Measurements from ENCODE around the gene SLC5A6.
A peak's percentile ranks its signal among the peaks of the same experiment; 100 is the strongest.

Gene SLC5A6

DNA sequence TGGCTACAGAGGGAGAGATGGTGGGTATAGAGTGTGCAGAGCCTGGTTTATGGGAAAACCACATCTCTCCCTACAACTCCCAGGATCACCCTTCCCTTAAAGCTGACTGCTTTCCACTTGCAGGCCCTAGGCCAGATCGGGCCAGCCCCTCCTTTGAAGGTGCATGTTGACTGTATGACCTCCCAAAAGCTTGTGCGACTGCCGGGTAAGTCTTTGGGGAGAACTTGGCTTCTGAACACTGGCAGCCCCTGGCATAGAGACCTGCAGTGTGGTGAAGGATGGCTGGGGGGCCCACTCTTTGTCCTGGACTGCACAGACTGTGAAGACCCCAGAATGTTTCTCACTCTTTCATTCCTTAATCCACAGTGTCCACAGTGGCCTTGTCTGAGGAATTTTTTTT lies 24.6 kb upstream of the SLC5A6 start:
- no peak for DNase-seq (ENCODE audit: low spot score)

DNA sequence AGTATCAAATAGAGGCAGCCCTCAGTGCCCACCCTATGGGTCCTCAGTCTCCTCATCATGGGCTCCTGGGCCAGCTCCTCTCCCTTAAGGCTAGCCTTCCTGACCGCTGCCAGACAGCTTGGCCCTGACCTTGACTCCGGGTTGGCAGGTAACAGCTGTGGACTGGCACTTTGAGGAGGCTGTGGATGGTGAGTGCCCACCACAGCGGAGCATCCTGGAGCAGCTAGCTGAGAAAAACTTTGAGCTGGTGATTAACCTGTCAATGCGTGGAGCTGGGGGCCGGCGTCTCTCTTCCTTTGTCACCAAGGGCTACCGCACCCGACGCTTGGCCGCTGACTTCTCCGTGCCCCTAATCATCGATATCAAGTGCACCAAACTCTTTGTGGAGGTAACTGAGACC lies 24.1 kb upstream of the SLC5A6 start:
- DNase-seq (ENCODE audit: low spot score), result no peak

DNA sequence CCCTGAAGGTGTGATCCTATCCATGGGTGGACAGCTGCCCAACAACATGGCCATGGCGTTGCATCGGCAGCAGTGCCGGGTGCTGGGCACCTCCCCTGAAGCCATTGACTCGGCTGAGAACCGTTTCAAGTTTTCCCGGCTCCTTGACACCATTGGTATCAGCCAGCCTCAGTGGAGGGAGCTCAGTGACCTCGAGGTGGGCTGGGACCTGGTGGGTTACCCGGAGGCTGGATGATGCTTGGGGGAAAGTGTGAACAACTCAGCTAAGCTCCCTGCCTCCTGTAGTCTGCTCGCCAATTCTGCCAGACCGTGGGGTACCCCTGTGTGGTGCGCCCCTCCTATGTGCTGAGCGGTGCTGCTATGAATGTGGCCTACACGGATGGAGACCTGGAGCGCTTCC lies 21.3 kb upstream of the SLC5A6 start:
- DNase-seq (ENCODE audit: low spot score), result no peak

DNA sequence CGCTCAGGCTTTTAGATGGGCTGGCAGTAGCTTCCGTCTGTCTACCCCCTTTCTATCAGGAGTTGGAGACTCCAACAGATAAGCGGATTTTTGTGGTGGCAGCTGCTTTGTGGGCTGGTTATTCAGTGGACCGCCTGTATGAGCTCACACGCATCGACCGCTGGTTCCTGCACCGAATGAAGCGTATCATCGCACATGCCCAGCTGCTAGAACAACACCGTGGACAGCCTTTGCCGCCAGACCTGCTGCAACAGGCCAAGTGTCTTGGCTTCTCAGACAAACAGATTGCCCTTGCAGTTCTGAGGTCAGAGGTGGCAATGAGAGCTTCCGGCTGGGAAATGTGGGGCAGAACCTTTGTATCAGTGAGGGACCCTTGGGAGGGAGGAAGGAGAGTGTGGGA lies 19.9 kb upstream of the SLC5A6 start:
- DNase-seq (ENCODE audit: low spot score), result no peak

DNA sequence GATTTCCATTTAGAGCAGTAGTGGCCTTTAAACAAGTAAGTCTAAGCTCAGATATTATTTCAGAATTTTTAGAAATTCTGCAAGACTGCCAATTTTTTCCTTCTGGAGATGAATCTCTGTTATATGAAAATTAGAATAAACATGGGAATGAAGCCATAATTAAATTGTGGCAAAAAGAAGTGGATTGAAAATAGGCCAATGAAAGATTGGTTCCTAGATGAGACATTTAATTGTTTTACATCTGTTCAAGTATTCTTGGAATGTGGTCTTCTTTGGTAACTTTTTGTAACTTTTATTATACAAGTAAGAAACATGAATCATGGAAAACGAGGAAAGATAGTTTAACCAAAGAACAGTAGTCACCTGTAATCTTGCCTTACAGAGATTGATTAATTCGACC lies 15.4 kb upstream of the SLC5A6 start:
- DNase-seq (ENCODE audit: low spot score), result no peak

DNA sequence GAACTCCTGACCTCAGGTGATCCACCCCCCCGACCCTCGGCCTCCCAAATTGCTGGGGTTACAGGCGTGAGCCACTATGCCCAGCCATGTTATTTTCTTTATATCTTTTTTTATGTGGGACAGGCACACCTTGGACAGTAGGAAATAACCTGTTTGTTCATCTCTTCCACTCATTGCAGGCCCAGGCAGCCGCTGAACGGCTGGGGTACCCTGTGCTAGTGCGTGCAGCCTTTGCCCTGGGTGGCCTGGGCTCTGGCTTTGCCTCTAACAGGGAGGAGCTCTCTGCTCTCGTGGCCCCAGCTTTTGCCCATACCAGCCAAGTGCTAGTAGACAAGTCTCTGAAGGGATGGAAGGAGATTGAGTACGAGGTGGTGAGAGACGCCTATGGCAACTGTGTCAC lies 13.5 kb upstream of the SLC5A6 start:
- no peak for DNase-seq (ENCODE audit: low spot score)

DNA sequence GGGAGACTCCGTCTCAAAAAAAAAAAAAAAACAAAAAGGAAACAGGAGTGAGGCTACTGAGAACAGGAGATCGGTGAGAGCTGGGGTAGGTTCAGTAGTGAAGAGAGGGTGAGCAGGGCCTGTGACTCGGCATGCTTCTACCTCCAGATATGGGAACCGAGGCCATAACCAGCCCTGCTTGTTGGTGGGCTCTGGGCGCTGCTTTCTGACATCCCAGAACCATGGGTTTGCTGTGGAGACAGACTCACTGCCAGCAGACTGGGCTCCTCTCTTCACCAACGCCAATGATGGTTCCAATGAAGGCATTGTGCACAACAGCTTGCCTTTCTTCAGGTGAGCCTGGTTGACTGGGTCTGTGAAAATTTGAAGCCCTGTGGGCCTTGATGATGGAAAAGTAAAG lies 11.3 kb upstream of the SLC5A6 start:
- no peak for DNase-seq (ENCODE audit: low spot score)

DNA sequence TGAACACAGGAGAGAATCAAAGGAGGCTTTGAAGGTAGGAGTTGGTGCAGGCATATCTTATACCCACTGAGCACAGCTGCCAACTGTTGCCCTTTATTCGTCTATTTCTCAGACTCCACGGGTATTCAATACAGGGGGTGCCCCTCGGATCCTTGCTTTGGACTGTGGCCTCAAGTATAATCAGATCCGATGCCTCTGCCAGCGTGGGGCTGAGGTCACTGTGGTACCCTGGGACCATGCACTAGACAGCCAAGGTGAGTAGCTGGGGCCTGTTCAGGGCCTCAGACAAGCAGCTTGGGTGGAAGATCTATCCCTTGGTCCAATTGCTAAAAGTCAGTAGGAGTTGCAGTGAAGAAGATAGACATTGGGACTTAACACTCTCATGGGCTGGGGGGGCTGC lies 10.3 kb upstream of the SLC5A6 start:
- no peak for DNase-seq (ENCODE audit: low spot score)

DNA sequence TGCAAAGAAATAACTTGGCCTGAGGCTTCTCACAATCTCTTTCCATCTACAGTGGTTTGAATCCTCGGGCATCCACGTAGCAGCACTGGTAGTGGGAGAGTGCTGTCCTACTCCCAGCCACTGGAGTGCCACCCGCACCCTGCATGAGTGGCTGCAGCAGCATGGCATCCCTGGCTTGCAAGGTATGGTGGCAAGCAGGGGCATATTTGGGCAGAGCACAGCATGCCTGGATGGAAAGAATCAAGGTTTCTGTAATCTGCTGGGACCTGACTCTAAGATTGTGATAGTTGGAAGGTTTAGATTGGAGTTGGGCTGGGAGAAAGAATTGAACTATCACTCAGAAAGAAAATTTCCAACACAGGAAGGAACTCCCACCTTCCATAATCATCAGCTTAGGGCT lies 9.1 kb upstream of the SLC5A6 start:
- no peak for DNase-seq (ENCODE audit: low spot score)

DNA sequence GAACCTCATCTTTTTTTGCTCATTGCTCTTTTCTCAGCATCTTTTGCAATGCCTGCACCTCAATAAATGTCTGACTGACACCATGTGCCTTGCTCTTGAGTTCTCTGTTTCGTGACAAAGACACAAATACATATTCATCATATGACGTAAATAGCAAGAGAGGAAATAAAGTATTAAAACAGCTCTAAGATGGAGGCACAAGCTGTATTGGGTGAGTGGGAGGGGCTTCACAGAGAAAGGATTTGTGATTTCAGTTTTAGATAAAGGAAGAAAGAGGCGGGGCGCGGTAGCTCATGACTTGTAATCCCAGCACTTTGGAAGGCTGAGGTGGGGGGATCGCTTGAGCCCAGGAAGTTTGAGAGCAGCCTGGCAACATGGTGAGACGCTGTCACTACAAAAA lies 8.0 kb upstream of the SLC5A6 start:
- DNase-seq (ENCODE audit: low spot score), result no peak

DNA sequence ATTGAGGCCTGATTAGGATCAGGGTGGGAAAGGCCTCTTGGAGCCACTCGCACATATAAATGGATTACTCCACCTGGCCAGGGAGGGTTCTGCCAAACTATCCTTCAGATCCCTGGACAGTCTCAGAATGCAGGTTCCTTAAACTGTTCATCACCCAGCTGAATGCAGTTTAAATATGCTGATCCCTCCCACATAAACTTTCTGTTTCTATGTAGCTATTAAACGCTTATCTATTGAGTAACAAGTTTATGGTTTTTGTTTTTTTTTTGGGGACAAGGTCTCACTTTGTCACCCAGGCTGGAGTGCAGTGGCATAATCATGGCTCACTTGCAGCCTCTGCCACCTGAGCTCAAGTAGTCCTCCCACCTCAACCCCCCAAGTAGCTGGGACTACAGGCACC lies 7.0 kb upstream of the SLC5A6 start:
- no peak for DNase-seq (ENCODE audit: low spot score)

DNA sequence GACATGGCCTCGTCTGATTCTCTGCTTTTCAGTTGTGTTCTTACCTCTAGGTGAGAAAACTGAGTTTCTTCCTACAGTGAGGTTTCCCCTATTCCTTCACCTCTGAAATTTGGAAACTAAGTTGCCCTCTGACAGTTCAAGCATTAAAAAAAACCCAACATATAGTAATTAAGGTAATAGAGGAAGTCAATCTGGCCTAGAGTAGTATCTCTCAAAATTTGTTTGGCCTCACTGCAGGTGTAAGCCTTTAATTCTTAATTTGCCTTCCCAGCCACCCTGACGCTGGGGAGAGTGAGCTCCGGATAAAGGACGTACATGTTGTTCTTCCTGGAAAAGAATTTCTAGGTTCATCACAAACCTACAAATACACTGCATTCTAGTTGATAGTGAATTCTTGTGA lies 6.5 kb upstream of the SLC5A6 start:
- no peak for DNase-seq (ENCODE audit: low spot score)

DNA sequence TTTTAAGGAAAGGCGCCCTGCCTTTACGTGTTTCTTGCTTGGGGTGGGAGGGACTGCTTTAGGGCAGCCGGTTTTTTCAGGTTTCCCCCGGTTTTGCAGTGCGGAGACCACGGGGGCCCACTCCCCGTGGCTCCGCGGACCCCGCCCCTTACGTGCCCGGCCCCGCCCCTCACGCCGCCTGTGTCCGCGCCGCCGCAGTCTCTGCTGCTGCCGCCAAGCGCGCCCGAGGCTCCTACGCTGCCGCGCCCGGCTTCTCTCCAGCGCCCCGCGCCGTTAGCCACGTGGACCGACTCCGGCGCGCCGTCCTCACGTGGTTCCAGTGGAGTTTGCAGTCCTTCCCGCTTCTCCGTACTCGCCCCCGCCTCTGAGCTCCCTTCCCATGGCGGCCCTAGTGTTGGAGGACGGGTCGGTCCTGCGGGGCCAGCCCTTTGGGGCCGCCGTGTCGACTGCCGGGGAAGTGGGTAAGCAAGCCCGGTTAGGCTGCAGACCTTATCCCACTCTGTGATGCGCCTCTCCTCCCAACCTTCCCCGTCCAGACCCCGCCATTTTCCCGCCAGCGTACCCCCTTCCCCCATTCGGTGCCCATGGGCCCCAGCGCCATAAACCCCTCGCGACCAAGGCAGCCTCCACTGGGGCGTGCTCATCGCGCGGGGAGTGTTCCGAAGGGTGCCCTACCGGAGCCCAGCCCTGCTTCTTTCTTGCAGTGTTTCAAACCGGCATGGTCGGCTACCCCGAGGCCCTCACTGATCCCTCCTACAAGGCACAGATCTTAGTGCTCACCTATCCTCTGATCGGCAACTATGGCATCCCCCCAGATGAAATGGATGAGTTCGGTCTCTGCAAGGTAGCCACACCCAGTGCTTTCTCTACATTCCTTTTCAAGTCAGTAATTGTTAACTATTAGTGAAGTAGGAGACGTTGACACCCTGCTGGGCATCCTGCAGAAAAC lies 5.4 kb upstream of the SLC5A6 start, which contains the start of gene CAD:
Gene CAD, plus strand, starts transcription at position 197 of the 949 bp plus-strand sequence. Its CDS starts 183 bp downstream, at position 380.
- DNase-seq (ENCODE audit: low spot score), result peak; percentile 88

DNA sequence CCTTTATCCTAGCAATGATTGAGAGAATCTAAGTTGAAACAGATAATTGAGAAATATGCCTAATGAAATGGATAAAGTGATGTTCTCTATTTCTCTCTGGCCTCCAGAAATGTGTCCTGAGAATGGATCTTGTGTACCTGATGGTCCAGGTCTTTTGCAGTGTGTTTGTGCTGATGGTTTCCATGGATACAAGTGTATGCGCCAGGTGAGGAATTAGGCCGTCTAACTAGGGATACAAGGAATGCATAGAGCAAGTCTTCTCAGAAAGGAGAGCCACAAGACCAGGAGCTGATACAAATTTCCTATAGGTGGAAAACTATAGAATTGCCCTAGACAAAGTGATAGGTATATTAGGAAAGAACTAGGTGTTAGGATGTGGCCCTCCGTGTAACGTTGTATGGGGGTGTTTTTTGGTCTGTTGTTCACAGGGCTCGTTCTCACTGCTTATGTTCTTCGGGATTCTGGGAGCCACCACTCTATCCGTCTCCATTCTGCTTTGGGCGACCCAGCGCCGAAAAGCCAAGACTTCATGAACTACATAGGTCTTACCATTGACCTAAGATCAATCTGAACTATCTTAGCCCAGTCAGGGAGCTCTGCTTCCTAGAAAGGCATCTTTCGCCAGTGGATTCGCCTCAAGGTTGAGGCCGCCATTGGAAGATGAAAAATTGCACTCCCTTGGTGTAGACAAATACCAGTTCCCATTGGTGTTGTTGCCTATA lies 4.5 kb upstream of the SLC5A6 start:
- no peak for DNase-seq (ENCODE audit: low spot score)

DNA sequence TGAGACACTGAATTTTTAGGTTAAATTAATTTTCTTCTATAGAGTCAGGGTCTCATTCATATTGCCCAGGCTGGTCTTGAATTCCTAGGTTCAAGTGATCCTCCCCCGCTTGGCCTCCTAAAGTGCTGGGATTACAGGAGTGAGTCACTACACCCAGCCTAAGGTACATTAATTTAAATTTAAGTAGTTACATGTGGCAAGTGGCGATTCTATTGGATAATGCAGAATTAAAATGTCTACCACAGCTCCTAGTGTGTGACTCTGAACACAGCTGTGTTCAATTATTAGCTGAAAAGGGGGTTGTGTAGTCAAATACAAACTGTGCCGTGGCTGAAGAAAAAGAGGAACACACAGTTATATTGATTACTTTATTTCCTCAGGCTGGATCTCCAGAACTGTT lies 2.9 kb upstream of the SLC5A6 start:
- DNase-seq (ENCODE audit: low spot score), result no peak

DNA sequence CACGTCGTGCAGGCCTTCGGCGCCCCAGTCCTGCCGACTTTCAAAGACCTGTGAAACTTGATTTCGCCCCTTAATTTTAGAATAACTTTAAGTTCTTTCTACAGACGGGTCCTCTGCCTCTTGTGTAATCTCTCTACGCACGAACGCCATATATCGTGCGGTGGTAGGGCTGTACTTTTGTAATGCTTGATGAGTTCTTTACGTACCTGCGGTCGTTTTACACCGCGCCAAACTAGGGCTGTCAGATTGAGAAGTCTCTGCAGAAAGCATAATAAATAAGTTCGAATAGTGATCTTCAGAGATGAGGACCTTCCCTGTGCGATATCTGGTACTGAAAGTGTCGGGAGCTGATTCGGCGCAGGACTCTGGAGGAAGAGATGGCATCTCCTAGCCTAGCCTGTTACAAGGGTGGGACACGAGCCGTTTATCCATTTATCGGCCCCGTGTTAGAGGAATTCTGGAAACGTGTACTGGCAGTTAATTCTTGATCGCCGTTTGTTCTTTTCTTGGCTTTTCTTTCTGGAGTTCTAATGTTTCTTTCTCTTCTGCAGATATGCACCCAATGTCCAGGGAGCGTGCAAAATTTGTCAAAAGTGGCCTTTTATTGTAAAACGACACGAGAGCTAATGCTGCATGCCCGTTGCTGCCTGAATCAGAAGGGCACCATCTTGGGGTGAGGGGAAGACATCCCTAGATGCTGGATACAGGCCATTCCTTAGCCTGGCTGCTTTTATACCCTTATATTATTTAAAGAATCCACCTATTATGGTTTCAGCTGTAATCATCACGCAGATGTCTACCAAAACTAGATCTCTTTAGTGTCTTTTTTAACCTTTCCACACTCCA lies 781 bp upstream of the SLC5A6 start:
- DNase-seq (ENCODE audit: low spot score), result peak; percentile 36

DNA sequence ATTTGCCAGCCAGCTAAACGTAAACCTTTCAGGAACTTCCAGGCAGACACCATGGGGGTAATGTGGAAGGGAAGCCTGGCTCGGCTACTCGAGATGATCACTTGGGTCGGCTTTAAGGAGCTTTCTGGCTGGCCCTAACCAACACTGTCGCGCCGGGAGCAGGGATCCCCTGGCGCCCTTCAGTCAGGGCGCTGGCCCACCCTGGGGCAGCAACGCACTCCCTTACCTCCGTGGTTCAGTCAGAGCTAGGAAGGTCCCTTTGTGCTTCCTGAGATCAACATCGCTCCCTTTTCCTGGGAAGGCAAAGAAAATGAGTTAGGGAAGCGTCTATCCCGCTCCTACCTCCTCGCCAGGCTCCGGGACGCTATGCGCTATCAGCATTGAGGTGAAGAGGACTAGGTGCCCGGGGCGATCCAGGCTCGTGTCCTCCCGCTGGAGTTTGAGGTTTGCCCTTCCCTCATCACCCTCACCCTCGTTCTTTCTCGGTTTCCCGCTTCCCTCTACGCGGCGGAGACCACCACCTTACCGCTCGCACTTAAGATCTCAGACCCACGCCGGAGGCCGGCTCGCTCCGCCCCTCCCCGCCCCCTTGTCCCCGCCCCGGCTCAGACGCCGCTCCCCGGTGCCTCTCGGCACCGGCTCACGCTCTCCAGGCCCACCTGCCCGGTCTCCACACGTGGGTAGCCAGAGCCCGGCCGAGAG lies 676 bp downstream of the SLC5A6 start:
- peak; percentile 19 for DNase-seq (ENCODE audit: low spot score)

DNA sequence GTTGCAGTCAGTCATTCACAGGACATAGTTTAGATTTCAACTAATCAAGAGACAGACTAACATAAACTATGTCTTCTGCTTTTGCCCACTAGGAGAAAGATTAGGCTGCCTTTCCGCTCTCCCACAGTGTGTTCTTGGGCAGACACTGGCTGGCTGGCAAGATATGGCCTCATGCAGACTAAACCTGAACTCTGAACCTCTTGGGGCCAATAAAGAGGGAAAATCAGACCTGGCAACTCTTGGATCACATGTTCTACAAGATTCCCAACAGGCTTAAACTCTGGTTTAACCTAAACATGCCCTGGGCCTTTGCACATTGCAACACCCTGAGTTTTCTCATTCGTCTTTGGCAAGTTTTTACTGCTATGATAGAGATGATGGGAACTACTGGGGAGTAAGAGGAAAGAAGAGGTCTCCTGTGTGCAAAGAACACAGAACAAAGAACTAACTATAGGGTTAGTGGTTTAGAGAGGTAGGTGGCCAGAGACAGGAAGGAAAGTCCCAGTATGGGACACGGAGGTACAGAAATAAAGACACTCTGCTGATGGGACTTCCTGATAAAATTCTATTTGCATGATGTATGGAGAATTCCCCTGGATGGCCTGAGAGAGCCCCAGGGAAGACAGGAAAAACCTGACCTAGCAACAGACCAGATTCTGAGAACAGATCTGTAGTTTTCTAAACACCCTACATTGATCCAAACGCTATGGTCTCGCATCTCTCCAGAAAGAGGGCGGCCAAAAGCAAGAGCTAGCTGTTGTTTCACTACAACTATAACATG lies 2.3 kb downstream of the SLC5A6 start:
- no peak for DNase-seq (ENCODE audit: low spot score)

DNA sequence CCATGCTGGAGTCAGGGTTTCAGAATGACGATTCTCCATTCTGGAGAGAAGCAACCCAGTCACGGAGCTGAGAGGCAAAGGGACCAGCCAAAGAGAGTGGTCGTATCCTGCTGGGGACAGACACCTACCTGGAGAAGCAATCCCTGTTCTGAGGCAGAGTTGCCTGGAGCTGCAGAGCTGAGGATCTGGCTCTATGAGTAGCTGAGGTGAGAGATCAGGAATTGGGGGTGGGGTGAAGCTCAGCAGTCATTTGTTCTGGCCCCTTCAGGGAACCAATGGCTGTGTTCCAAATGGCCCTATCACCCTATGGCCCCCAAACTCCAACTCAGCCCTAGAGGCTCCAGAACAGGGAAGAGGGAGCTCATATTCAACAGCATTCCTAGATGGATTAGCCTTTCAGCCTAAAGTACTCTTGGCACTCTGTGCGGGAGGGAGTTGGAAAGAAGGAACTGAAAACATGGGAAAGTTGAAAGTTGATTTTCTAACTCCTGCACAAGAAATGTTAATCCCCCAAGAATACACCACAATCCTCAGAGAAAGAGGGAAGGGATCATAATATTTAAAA lies 3.5 kb downstream of the SLC5A6 start:
- DNase-seq (ENCODE audit: low spot score), result no peak

DNA sequence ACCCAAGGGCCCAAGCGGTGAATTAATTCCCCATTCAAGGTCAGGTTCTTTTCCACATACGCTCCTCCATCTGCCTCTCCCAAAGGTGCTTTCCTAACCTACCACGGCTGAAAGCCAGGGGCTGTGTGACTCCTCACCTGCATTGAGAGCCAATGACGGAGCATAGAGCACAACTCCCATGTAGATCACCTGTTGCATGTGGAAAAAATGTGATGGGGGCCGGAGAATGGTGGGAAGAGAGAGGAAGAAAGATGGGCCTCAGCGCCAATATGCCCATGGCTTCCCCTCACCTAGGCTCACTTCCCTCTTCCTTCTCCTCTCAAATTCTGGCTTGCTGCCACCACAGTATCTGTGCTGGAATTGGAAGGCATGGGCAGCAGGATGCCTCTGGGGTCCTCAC lies 5.7 kb downstream of the SLC5A6 start:
- no peak for DNase-seq (ENCODE audit: low spot score)

DNA sequence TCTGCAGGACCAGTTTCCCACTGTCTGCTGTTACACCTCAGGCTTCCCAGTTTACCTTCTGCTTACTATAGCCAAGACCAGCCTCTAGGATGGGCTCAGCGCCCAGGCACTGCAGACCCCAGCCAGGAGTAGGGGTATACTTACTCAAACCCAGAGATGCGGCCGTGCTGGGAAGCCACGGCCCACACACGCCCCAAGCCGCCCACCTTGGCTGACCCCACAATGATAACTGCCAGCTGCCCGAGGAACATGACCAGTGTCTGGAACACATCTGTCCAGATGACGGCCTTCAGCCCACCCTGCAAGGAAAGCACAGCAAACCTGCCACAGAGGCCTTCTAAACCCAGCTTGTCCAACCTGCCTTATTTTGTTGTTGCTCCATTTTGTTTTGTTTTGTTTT lies 6.9 kb downstream of the SLC5A6 start:
- DNase-seq (ENCODE audit: low spot score), result no peak
